Mesendoderm (in vitro differentiated cells): ENCODE results near the gene AAGAB.
A peak's percentile ranks its signal among the peaks of the same experiment; 100 is the strongest.
"Not testable (repeated sequence)": the region's sequence is repeated elsewhere in the genome, so short reads cannot be mapped to it uniquely, and the experiment has no call there.

Experiments used
- DNase-seq: peaks from one replicate; pipeline ENCODE4 v3.0.0; 2013
- H2AK5ac ChIP-seq: 2 replicates; pipeline ENCODE4 v1.6.1; 2013; ENCODE audit warnings: low read length, inconsistent platforms
- H2BK120ac ChIP-seq: 2 replicates; pipeline ENCODE4 v1.6.1; 2013; ENCODE audit warnings: low read depth, mild to moderate bottlenecking, low read length, moderate library complexity, mixed read lengths
- H2BK15ac ChIP-seq: replicated peaks from 2 replicates; pipeline ENCODE4 v1.6.1; 2013; ENCODE audit warnings: low read depth, mild to moderate bottlenecking, moderate library complexity
- H2BK5ac ChIP-seq: 2 replicates; pipeline ENCODE4 v1.6.1; 2013; ENCODE audit warnings: low read length, inconsistent platforms
- H3K18ac ChIP-seq: 2 replicates; pipeline ENCODE4 v1.6.1; 2013; ENCODE audit warnings: mild to moderate bottlenecking, low read length, mixed read lengths
- H3K23ac ChIP-seq: one replicate; pipeline ENCODE4 v1.6.1; 2013; ENCODE audit warnings: low read length
- H3K27ac ChIP-seq: 2 replicates; pipeline ENCODE4 v1.5.1; 2013; ENCODE audit warnings: low read depth, mild to moderate bottlenecking, inconsistent platforms, low read length, moderate library complexity
- H3K27me3 ChIP-seq: 2 replicates; pipeline ENCODE4 v1.6.1; 2013; ENCODE audit warnings: low read length, control low read depth, mild to moderate bottlenecking, inconsistent platforms; ENCODE audit not compliant: insufficient read depth, poor library complexity
- H3K36me3 ChIP-seq: 2 replicates; pipeline ENCODE4 v1.6.1; 2013; ENCODE audit warnings: low read length, inconsistent platforms; ENCODE audit not compliant: control insufficient read depth, insufficient read depth
- H3K4ac ChIP-seq: one replicate; pipeline ENCODE4 v1.6.1; 2013; ENCODE audit warnings: low read depth, mild to moderate bottlenecking, low read length, moderate library complexity
- H3K4me1 ChIP-seq: 2 replicates; pipeline ENCODE4 v1.6.1; 2013; ENCODE audit warnings: low read depth, low read length, inconsistent platforms; ENCODE audit not compliant: control insufficient read depth
- H3K4me2 ChIP-seq: 2 replicates; pipeline ENCODE4 v1.6.1; 2013; ENCODE audit warnings: low read length
- H3K4me3 ChIP-seq: 2 replicates; pipeline ENCODE4 v1.5.1; 2013; ENCODE audit warnings: mild to moderate bottlenecking, low read length
- H3K56ac ChIP-seq: one replicate; pipeline ENCODE4 v1.6.1; 2013; ENCODE audit warnings: low read length
- H3K79me1 ChIP-seq: 2 replicates; pipeline ENCODE4 v1.6.1; 2013; ENCODE audit warnings: low read length, inconsistent platforms
- H3K79me2 ChIP-seq: 2 replicates; pipeline ENCODE4 v1.6.1; 2013; ENCODE audit warnings: mild to moderate bottlenecking, low read length; ENCODE audit not compliant: control insufficient read depth, insufficient read depth
- H3K9ac ChIP-seq: 2 replicates; pipeline ENCODE4 v1.6.1; 2013; ENCODE audit warnings: low read length, inconsistent platforms
- H4K5ac ChIP-seq: one replicate; pipeline ENCODE4 v1.6.1; 2013; ENCODE audit warnings: low read length
- H4K8ac ChIP-seq: one replicate; pipeline ENCODE4 v1.6.1; 2013; ENCODE audit warnings: low read depth, mild to moderate bottlenecking, control low read depth, low read length, moderate library complexity
- WGBS: extraction: QIAGEN DNeasy Blood & Tissue Kit; methylation state at CpG from one replicate; pipeline ENCODE4 v1.1.7; 2013; ENCODE audit warnings: low lambda C conversion rate, missing lambda C conversion rate; ENCODE audit not compliant: insufficient coverage; ENCODE audit errors: extremely low coverage; 5-methylcytosine and 5-hydroxymethylcytosine counted together

The AAGAB gene

GRCh38 chr15:67290319-67290718, 35.9 kb upstream of the AAGAB start:
- Histone ChIP-seq H2BK120ac (no peak overlapping the region), H2BK5ac (no peak overlapping the region), H3K18ac (no peak overlapping the region), H3K79me2 (no peaks in the 10 kb centered on the region), H3K36me3 (no peaks in the 10 kb centered on the region), H3K4me3 (no peak overlapping the region), H4K8ac (no peak overlapping the region), H3K4me1 (no peaks in the 10 kb centered on the region), H3K27ac (no peak overlapping the region), H4K5ac (no peak overlapping the region), H3K27me3 (no peaks in the 10 kb centered on the region), H3K56ac (no peak overlapping the region), H3K9ac (no peak overlapping the region), H3K23ac (no peak overlapping the region), H3K4ac (no peak overlapping the region), H2AK5ac (no peak overlapping the region), H3K4me2 (no peak overlapping the region), H2BK15ac (no peak overlapping the region), H3K79me1 (no peaks in the 10 kb centered on the region)
- no peak for DNase-seq
- no CpG with 5 or more reads among the region's 1 CpG for WGBS

- H3K36me3 ChIP-seq, H2BK120ac ChIP-seq, H3K4ac ChIP-seq, H3K4me2 ChIP-seq, H3K18ac ChIP-seq, H3K79me1 ChIP-seq, H3K27me3 ChIP-seq, H3K9ac ChIP-seq, DNase-seq, H4K5ac ChIP-seq, H3K56ac ChIP-seq, H2BK15ac ChIP-seq, H4K8ac ChIP-seq, H3K27ac ChIP-seq, H3K4me3 ChIP-seq, H2AK5ac ChIP-seq, H3K79me2 ChIP-seq, H3K4me1 ChIP-seq, H2BK5ac ChIP-seq, H3K23ac ChIP-seq: not testable (repeated sequence)
- no CpG with 5 or more reads among the region's 6 CpGs for WGBS
Measured at GRCh38 chr15:67286400-67286799, 31.9 kb upstream of the AAGAB start.

DNA sequence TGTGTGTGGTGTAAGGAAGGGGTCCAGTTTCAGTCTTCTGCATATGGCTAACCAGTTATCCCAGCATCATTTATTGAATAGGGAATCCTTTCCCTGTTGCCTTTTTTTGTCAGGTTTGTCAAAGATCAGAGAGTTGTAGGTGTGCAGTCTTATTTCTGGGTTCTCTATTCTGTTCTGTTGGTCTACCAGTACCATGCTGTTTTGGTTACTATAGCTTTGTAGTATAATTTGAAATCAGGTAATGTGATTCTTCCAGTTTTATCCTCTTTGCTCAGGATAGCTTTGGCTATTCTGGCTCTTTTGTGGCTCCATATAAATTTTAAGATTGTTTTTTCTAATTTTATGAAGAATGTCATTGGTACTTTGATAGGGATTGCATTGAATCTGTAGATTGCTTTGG, 31.2 kb upstream of the AAGAB start:
- H3K56ac ChIP-seq, H3K4me1 ChIP-seq, H2AK5ac ChIP-seq, H4K8ac ChIP-seq, H3K4me3 ChIP-seq, H4K5ac ChIP-seq, H3K27me3 ChIP-seq, H3K23ac ChIP-seq, H3K79me2 ChIP-seq, H2BK120ac ChIP-seq, H3K4me2 ChIP-seq, H2BK5ac ChIP-seq, H3K4ac ChIP-seq, H2BK15ac ChIP-seq, H3K79me1 ChIP-seq, DNase-seq, H3K36me3 ChIP-seq, H3K18ac ChIP-seq, H3K27ac ChIP-seq, H3K9ac ChIP-seq: not testable (repeated sequence)

DNA sequence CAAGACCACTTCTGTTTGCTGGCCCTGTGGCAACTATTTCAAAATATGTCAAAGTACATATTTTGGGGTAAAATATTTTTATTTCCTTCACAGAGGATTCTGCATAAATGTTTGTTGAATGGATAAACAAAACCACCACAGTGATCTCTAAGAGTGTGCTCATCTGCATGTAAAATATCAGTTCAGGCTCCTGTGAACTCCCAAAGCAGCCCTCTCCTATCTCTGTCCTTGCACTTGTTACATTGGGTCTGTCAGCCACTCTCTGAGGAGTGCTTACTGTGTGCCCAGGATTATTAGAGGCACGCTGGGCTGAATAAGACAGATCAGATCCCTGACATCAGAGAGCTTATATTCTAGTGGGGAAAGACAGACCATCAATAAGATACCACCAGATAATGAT, 27.3 kb upstream of the AAGAB start:
- H3K79me2 ChIP-seq: no peaks in the 10 kb centered on the region
- H2BK15ac ChIP-seq: no peak overlapping the region
- H3K56ac ChIP-seq: no peak overlapping the region
- H3K4ac ChIP-seq: no peak overlapping the region
- H2BK5ac ChIP-seq: no peak overlapping the region
- DNase-seq: peak; percentile 19
- no peak overlapping the region for H3K9ac ChIP-seq
- no peaks in the 10 kb centered on the region for H3K36me3 ChIP-seq
- no peak overlapping the region for H3K4me2 ChIP-seq
- H2BK120ac ChIP-seq: no peak overlapping the region
- H3K27me3 ChIP-seq: no peaks in the 10 kb centered on the region
- peaks cover 2% of the 10 kb centered on the region for H3K4me1 ChIP-seq
- no CpG with 5 or more reads among the region's 1 CpG for WGBS
- no peak overlapping the region for H2AK5ac ChIP-seq
- H3K27ac ChIP-seq: no peak overlapping the region
- no peak overlapping the region for H4K8ac ChIP-seq
- H4K5ac ChIP-seq: no peak overlapping the region
- H3K79me1 ChIP-seq: no peaks in the 10 kb centered on the region
- no peak overlapping the region for H3K18ac ChIP-seq
- H3K23ac ChIP-seq: no peak overlapping the region
- no peak overlapping the region for H3K4me3 ChIP-seq

DNA sequence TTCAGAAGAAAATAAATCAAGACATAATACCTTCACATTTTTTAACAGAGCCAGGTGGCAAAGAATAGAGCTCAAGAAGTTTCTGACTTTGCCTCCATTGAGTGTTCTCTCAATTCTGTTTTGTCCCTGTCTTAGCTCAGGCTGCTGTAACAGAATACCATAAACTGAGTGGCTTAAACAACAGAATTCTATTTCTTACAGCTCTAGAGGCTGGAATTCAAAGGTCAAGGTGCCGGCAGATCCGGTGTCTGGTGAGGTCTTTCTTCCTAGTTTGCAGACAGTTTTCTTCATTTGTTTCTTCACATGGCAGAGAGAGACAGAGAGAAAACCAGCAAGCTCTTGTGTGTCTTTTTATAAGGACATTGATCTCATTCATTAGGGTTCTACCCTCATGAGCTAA, 25.8 kb upstream of the AAGAB start:
- Histone ChIP-seq H3K23ac (no peak overlapping the region), H2BK15ac (no peak overlapping the region), H2BK120ac (no peak overlapping the region), H3K4ac (no peak overlapping the region), H4K8ac (no peak overlapping the region), H3K27ac (no peak overlapping the region), H3K79me1 (no peaks in the 10 kb centered on the region), H3K79me2 (no peaks in the 10 kb centered on the region), H4K5ac (no peak overlapping the region), H3K27me3 (no peaks in the 10 kb centered on the region), H3K4me2 (no peak overlapping the region), H2BK5ac (no peak overlapping the region), H3K36me3 (no peaks in the 10 kb centered on the region), H2AK5ac (no peak overlapping the region), H3K18ac (no peak overlapping the region), H3K4me3 (no peak overlapping the region), H3K9ac (no peak overlapping the region), H3K56ac (no peak overlapping the region), H3K4me1 (peaks cover 2% of the 10 kb centered on the region)
- WGBS: no CpG with 5 or more reads among the region's 2 CpGs
- no peak for DNase-seq

DNA sequence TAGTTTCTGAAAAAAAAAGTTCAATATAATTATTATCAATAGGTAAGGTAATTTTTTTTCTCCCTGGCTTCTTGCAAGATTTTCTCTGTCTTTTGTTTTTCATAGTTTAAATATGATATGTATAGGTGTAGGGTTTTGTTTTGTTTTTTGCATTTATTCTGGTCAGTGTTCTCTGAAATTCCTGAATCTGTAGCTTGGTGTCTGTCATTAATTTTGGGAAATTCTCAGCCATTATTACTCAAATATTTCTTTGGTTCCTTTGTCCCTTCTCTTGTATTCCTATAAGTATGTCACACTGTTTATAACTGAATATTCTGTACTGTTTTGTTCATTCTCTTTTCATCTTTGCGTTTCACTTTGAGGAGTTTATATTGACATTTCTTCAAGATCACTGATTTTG, 22.2 kb upstream of the AAGAB start:
- H4K5ac ChIP-seq: no peak overlapping the region
- no peak for DNase-seq
- no peak overlapping the region for H3K9ac ChIP-seq
- no peaks in the 10 kb centered on the region for H3K79me1 ChIP-seq
- H3K36me3 ChIP-seq: no peaks in the 10 kb centered on the region
- H3K4ac ChIP-seq: no peak overlapping the region
- no peak overlapping the region for H2BK15ac ChIP-seq
- no peaks in the 10 kb centered on the region for H3K79me2 ChIP-seq
- H3K18ac ChIP-seq: no peak overlapping the region
- peaks cover 2% of the 10 kb centered on the region for H3K4me1 ChIP-seq
- H2AK5ac ChIP-seq: no peak overlapping the region
- no peak overlapping the region for H3K23ac ChIP-seq
- H3K27me3 ChIP-seq: peaks cover 2% of the 10 kb centered on the region
- H3K27ac ChIP-seq: no peak overlapping the region
- no peak overlapping the region for H3K4me2 ChIP-seq
- H3K4me3 ChIP-seq: no peak overlapping the region
- H2BK5ac ChIP-seq: no peak overlapping the region
- H4K8ac ChIP-seq: no peak overlapping the region
- no peak overlapping the region for H3K56ac ChIP-seq
- whole genome bisulfite sequencing: no CpG with 5 or more reads among the region's 1 CpG
- H2BK120ac ChIP-seq: no peak overlapping the region
